ENCODE data around the gene ZNF277.

ZNF277 gene

GRCh38 chr7:112160130-112160770 is 46.2 kb upstream of the ZNF277 start:
- no CpG with 5 or more reads among the region's 2 CpGs for WGBS, 2 donors (ENCODE audit: extremely low coverage in 2 of 2, insufficient read length in 2 of 2, insufficient replicate concordance in 1 of 2)
- no peak overlapping the region for H2AK5ac ChIP-seq (ENCODE audit: low read depth, low read length)
- no peak overlapping the region for H3K27ac ChIP-seq (replicated peaks; ENCODE audit: low read length)
- no peaks in the 10 kb centered on the region for H3K27me3 ChIP-seq (ENCODE audit: control insufficient read depth in 3 of 3, insufficient read depth in 3 of 3, low read depth in 1 of 3, low read length in 3 of 3)
- no peaks in the 10 kb centered on the region for H3K9me3 ChIP-seq (replicated peaks in 1 of 2; ENCODE audit: control insufficient read depth in 2 of 2, insufficient read depth in 1 of 2, low read depth in 1 of 2, low read length in 2 of 2)
- H4K8ac ChIP-seq (ENCODE audit: low read depth, low read length) = no peak overlapping the region
- no peak overlapping the region for H2BK15ac ChIP-seq (ENCODE audit: low read length)
- H4K91ac ChIP-seq (ENCODE audit: low read depth, low read length, poor library complexity) = no peak overlapping the region
- H2BK120ac ChIP-seq (ENCODE audit: low read depth, low read length) = no peak overlapping the region
- no peak overlapping the region for H2BK12ac ChIP-seq (ENCODE audit: low read length)
- H3K79me1 ChIP-seq (ENCODE audit: low read depth, low read length) = no peaks in the 10 kb centered on the region
- no peak overlapping the region for H3K23ac ChIP-seq (ENCODE audit: low read depth, low read length, poor library complexity)
- H2BK5ac ChIP-seq (ENCODE audit: low read length) = no peak overlapping the region
- DNase-seq (ENCODE audit: low spot score) = no peak
- H3K36me3 ChIP-seq (replicated peaks in 1 of 2; ENCODE audit: control insufficient read depth in 2 of 2, insufficient read depth in 2 of 2, low read length in 2 of 2) = no peaks in the 10 kb centered on the region
- no peak overlapping the region for H3K4me3 ChIP-seq (ENCODE audit: low read length in 2 of 2)
- no peak overlapping the region for H3K18ac ChIP-seq (ENCODE audit: low read length)
- no peak overlapping the region for H3K14ac ChIP-seq (ENCODE audit: low read length)
- no peak overlapping the region for H3K4me2 ChIP-seq (ENCODE audit: insufficient read depth, low read length, poor library complexity, severe bottlenecking)
- H2AFZ ChIP-seq (ENCODE audit: low read length) = peak overlapping the region; percentile 64
- peaks cover 19 to 42% of the 10 kb centered on the region in 2 donors for H3K4me1 ChIP-seq (ENCODE audit: control insufficient read depth in 2 of 2, insufficient read depth in 1 of 2, low read depth in 1 of 2, low read length in 2 of 2)
- no peak overlapping the region for H3K9ac ChIP-seq (ENCODE audit: low read depth, low read length, poor library complexity)
- H3K4ac ChIP-seq (ENCODE audit: low read length) = no peak overlapping the region

- Histone ChIP-seq H3K27me3 (ENCODE audit: control insufficient read depth in 3 of 3, insufficient read depth in 3 of 3, low read depth in 1 of 3, low read length in 3 of 3) (no peaks in the 10 kb centered on the region), H4K91ac (ENCODE audit: low read depth, low read length, poor library complexity) (no peak overlapping the region), H3K79me1 (ENCODE audit: low read depth, low read length) (no peaks in the 10 kb centered on the region), H3K9ac (ENCODE audit: low read depth, low read length, poor library complexity) (no peak overlapping the region), H3K18ac (ENCODE audit: low read length) (no peak overlapping the region), H3K27ac (replicated peaks; ENCODE audit: low read length) (no peak overlapping the region), H2BK15ac (ENCODE audit: low read length) (no peak overlapping the region), H2BK120ac (ENCODE audit: low read depth, low read length) (no peak overlapping the region), H4K8ac (ENCODE audit: low read depth, low read length) (no peak overlapping the region), H3K9me3 (replicated peaks in 1 of 2; ENCODE audit: control insufficient read depth in 2 of 2, insufficient read depth in 1 of 2, low read depth in 1 of 2, low read length in 2 of 2) (no peaks in the 10 kb centered on the region), H3K4ac (ENCODE audit: low read length) (no peak overlapping the region), H2AK5ac (ENCODE audit: low read depth, low read length) (no peak overlapping the region), H3K4me1 (ENCODE audit: control insufficient read depth in 2 of 2, insufficient read depth in 1 of 2, low read depth in 1 of 2, low read length in 2 of 2) (peaks cover 19 to 42% of the 10 kb centered on the region in 2 donors), H2BK12ac (ENCODE audit: low read length) (no peak overlapping the region), H3K23ac (ENCODE audit: low read depth, low read length, poor library complexity) (no peak overlapping the region), H3K36me3 (replicated peaks in 1 of 2; ENCODE audit: control insufficient read depth in 2 of 2, insufficient read depth in 2 of 2, low read length in 2 of 2) (no peaks in the 10 kb centered on the region), H2BK5ac (ENCODE audit: low read length) (no peak overlapping the region), H2AFZ (ENCODE audit: low read length) (peak overlapping the region; percentile 64), H3K14ac (ENCODE audit: low read length) (no peak overlapping the region), H3K4me2 (ENCODE audit: insufficient read depth, low read length, poor library complexity, severe bottlenecking) (no peak overlapping the region), H3K4me3 (ENCODE audit: low read length in 2 of 2) (no peak overlapping the region)
- no CpG with 5 or more reads among the region's 7 CpGs for WGBS, 2 donors (ENCODE audit: extremely low coverage in 2 of 2, insufficient read length in 2 of 2, insufficient replicate concordance in 1 of 2)
- no peak for DNase-seq (ENCODE audit: low spot score)
Measured at GRCh38 chr7:112160771-112161150, 45.7 kb upstream of the ZNF277 start.

GRCh38 chr7:112161253-112162141 is 45.0 kb upstream of the ZNF277 start:
- peak overlapping the region; percentile 35 for H3K27ac ChIP-seq (replicated peaks; ENCODE audit: low read length)
- H2BK15ac ChIP-seq (ENCODE audit: low read length) = no peak overlapping the region
- DNase-seq (ENCODE audit: low spot score) = no peak
- H2AFZ ChIP-seq (ENCODE audit: low read length) = no peak overlapping the region
- no peaks in the 10 kb centered on the region for H3K79me1 ChIP-seq (ENCODE audit: low read depth, low read length)
- H2BK5ac ChIP-seq (ENCODE audit: low read length) = no peak overlapping the region
- WGBS, 2 donors (ENCODE audit: extremely low coverage in 2 of 2, insufficient read length in 2 of 2, insufficient replicate concordance in 1 of 2) = no CpG with 5 or more reads among the region's 3 CpGs
- no peak overlapping the region for H2AK5ac ChIP-seq (ENCODE audit: low read depth, low read length)
- H3K4ac ChIP-seq (ENCODE audit: low read length) = no peak overlapping the region
- H3K4me1 ChIP-seq (ENCODE audit: control insufficient read depth in 2 of 2, insufficient read depth in 1 of 2, low read depth in 1 of 2, low read length in 2 of 2) = peaks cover 19 to 42% of the 10 kb centered on the region in 2 donors
- H3K14ac ChIP-seq (ENCODE audit: low read length) = no peak overlapping the region
- no peaks in the 10 kb centered on the region for H3K27me3 ChIP-seq (ENCODE audit: control insufficient read depth in 3 of 3, insufficient read depth in 3 of 3, low read depth in 1 of 3, low read length in 3 of 3)
- H3K36me3 ChIP-seq (replicated peaks in 1 of 2; ENCODE audit: control insufficient read depth in 2 of 2, insufficient read depth in 2 of 2, low read length in 2 of 2) = no peaks in the 10 kb centered on the region
- no peak overlapping the region for H3K18ac ChIP-seq (ENCODE audit: low read length)
- H2BK12ac ChIP-seq (ENCODE audit: low read length) = no peak overlapping the region
- H3K4me3 ChIP-seq (ENCODE audit: low read length in 2 of 2) = no peak overlapping the region
- no peak overlapping the region for H4K8ac ChIP-seq (ENCODE audit: low read depth, low read length)
- no peak overlapping the region for H3K9ac ChIP-seq (ENCODE audit: low read depth, low read length, poor library complexity)
- H2BK120ac ChIP-seq (ENCODE audit: low read depth, low read length) = no peak overlapping the region
- H4K91ac ChIP-seq (ENCODE audit: low read depth, low read length, poor library complexity) = no peak overlapping the region
- no peak overlapping the region for H3K23ac ChIP-seq (ENCODE audit: low read depth, low read length, poor library complexity)
- H3K9me3 ChIP-seq (replicated peaks in 1 of 2; ENCODE audit: control insufficient read depth in 2 of 2, insufficient read depth in 1 of 2, low read depth in 1 of 2, low read length in 2 of 2) = no peaks in the 10 kb centered on the region
- no peak overlapping the region for H3K4me2 ChIP-seq (ENCODE audit: insufficient read depth, low read length, poor library complexity, severe bottlenecking)

- H4K91ac ChIP-seq (ENCODE audit: low read depth, low read length, poor library complexity) = no peak overlapping the region
- H3K18ac ChIP-seq (ENCODE audit: low read length) = no peak overlapping the region
- H3K9ac ChIP-seq (ENCODE audit: low read depth, low read length, poor library complexity) = no peak overlapping the region
- H3K27me3 ChIP-seq (ENCODE audit: control insufficient read depth in 3 of 3, insufficient read depth in 3 of 3, low read depth in 1 of 3, low read length in 3 of 3) = no peaks in the 10 kb centered on the region
- H2AK5ac ChIP-seq (ENCODE audit: low read depth, low read length) = no peak overlapping the region
- no peaks in the 10 kb centered on the region for H3K9me3 ChIP-seq (replicated peaks in 1 of 2; ENCODE audit: control insufficient read depth in 2 of 2, insufficient read depth in 1 of 2, low read depth in 1 of 2, low read length in 2 of 2)
- peaks cover 19 to 42% of the 10 kb centered on the region in 2 donors for H3K4me1 ChIP-seq (ENCODE audit: control insufficient read depth in 2 of 2, insufficient read depth in 1 of 2, low read depth in 1 of 2, low read length in 2 of 2)
- peak overlapping the region; percentile 61 for H3K27ac ChIP-seq (replicated peaks; ENCODE audit: low read length)
- H2BK5ac ChIP-seq (ENCODE audit: low read length) = no peak overlapping the region
- DNase-seq (ENCODE audit: low spot score) = peak; percentile 78
- no CpG with 5 or more reads among the region's 2 CpGs for WGBS, 2 donors (ENCODE audit: extremely low coverage in 2 of 2, insufficient read length in 2 of 2, insufficient replicate concordance in 1 of 2)
- H3K4me2 ChIP-seq (ENCODE audit: insufficient read depth, low read length, poor library complexity, severe bottlenecking) = peak overlapping the region; percentile 30
- no peaks in the 10 kb centered on the region for H3K36me3 ChIP-seq (replicated peaks in 1 of 2; ENCODE audit: control insufficient read depth in 2 of 2, insufficient read depth in 2 of 2, low read length in 2 of 2)
- H2BK120ac ChIP-seq (ENCODE audit: low read depth, low read length) = no peak overlapping the region
- no peak overlapping the region for H2BK15ac ChIP-seq (ENCODE audit: low read length)
- no peak overlapping the region for H2BK12ac ChIP-seq (ENCODE audit: low read length)
- no peak overlapping the region for H3K14ac ChIP-seq (ENCODE audit: low read length)
- no peak overlapping the region for H3K4ac ChIP-seq (ENCODE audit: low read length)
- peak overlapping the region; percentile 7 for H2AFZ ChIP-seq (ENCODE audit: low read length)
- H3K79me1 ChIP-seq (ENCODE audit: low read depth, low read length) = no peaks in the 10 kb centered on the region
- H3K23ac ChIP-seq (ENCODE audit: low read depth, low read length, poor library complexity) = no peak overlapping the region
- no peak overlapping the region for H4K8ac ChIP-seq (ENCODE audit: low read depth, low read length)
- peak overlapping the region in 1 of 2 donors; percentile 18 for H3K4me3 ChIP-seq (ENCODE audit: low read length in 2 of 2)
Measured at GRCh38 chr7:112162142-112162766, 44.2 kb upstream of the ZNF277 start.

All from neuronal stem cell (in vitro differentiated cells).